RCC 7860 (cell line): ENCODE data around the gene TSPAN3.
A peak's percentile ranks its signal among the peaks of the same experiment; 100 is the strongest.

Source experiments
- DNase-seq: peaks from one replicate; pipeline ENCODE4 v3.0.0-alpha.2; 2015; ENCODE audit warnings: low spot score
- FAIRE-seq: peaks from 2 replicates; lab custom pipeline; 2012; peaks lifted over from hg19 to GRCh38; lab: Jason Lieb, UNC

The TSPAN3 gene

GRCh38 chr15:77012868-77013267, 58.0 kb downstream of the TSPAN3 start:
- no peak for FAIRE-seq
- DNase-seq, result no peak

GRCh38 chr15:77012117-77012712, 58.7 kb downstream of the TSPAN3 start:
- FAIRE-seq, result no peak
- DNase-seq, result no peak

- no peak for FAIRE-seq
- no peak for DNase-seq
Measured at GRCh38 chr15:77010857-77011256, 60.1 kb downstream of the TSPAN3 start.

- FAIRE-seq (no peak), DNase-seq (no peak)
Measured at GRCh38 chr15:77010312-77010686, 60.6 kb downstream of the TSPAN3 start.

- FAIRE-seq, result no peak
- DNase-seq, result peak; percentile 4
Measured at GRCh38 chr15:77009646-77010311, 61.1 kb downstream of the TSPAN3 start.

GRCh38 chr15:77009176-77009575, 61.7 kb downstream of the TSPAN3 start:
- DNase-seq (no peak), FAIRE-seq (no peak)

GRCh38 chr15:77004189-77004588, 66.7 kb downstream of the TSPAN3 start:
- FAIRE-seq (no peak), DNase-seq (no peak)

- DNase-seq, result no peak
- FAIRE-seq, result no peak
Measured at GRCh38 chr15:77002954-77003912, 67.7 kb downstream of the TSPAN3 start.

- FAIRE-seq (no peak), DNase-seq (no peak)
Measured at GRCh38 chr15:77002436-77002835, 68.5 kb downstream of the TSPAN3 start.

- DNase-seq (no peak), FAIRE-seq (no peak)
Measured at GRCh38 chr15:77001966-77002365, 68.9 kb downstream of the TSPAN3 start.

- no peak for FAIRE-seq
- no peak for DNase-seq
Measured at GRCh38 chr15:77001351-77001750, 69.6 kb downstream of the TSPAN3 start.

GRCh38 chr15:76999996-77000395, 70.9 kb downstream of the TSPAN3 start:
- DNase-seq, result no peak
- no peak for FAIRE-seq

GRCh38 chr15:76998663-76999285, 72.1 kb downstream of the TSPAN3 start:
- FAIRE-seq, result no peak
- no peak for DNase-seq

- DNase-seq, result no peak
- FAIRE-seq, result no peak
Measured at GRCh38 chr15:76996526-76997401, 74.1 kb downstream of the TSPAN3 start.

- no peak for DNase-seq
- FAIRE-seq, result no peak
Measured at GRCh38 chr15:76996076-76996525, 74.8 kb downstream of the TSPAN3 start.

- DNase-seq, result no peak
- FAIRE-seq, result no peak
Measured at GRCh38 chr15:76994971-76995945, 75.7 kb downstream of the TSPAN3 start, which contains the start of gene PSTPIP1. TSS of gene PSTPIP1 (plus strand) at chr15:76995126. CDS start at chr15:76995574, 448 bp downstream.

GRCh38 chr15:76994496-76994895, 76.4 kb downstream of the TSPAN3 start:
- no peak for DNase-seq
- no peak for FAIRE-seq

GRCh38 chr15:76994001-76994400, 76.9 kb downstream of the TSPAN3 start:
- DNase-seq (no peak), FAIRE-seq (no peak)
